GM12878 (cell line): ENCODE data around the gene TMEM121B. TPM values are rescaled to one million over a fixed set of nuclear protein-coding genes. Genes with fewer than 3 reads are reported as not detected.

ENCODE experiments used
- ATAC-seq: fragments of 200-7000 bp; cut with Tn5 transposase; 3 replicates; pipeline ENCODE4 v1.9.1; 2020; ENCODE audit warnings: mild to moderate bottlenecking, moderate library complexity
- BruUV-seq: library from RNA; stranded (reverse); fragments of 400-500 nt; replicated peaks from 2 replicates; lab custom pipeline; 2021; lab: Mats Ljungman, UMichigan
- CTCF ChIA-PET: fragments of 300-600 bp; sonication (Branson Sonifier 250); formaldehyde crosslinking; extraction: SDS; loops from one replicate; lab custom pipeline; 2021; ENCODE audit warnings: inconsistent platforms; lab: Yijun Ruan, JAX
- POLR2A ChIA-PET: fragments of 350-600 bp; formaldehyde crosslinking; extraction: SDS; loops from one replicate; lab custom pipeline; 2021; ENCODE audit warnings: inconsistent platforms; lab: Charles Lee
- RAD21 ChIA-PET: fragments of 300-600 bp; sonication (Branson Sonifier 250); formaldehyde crosslinking; loops from one replicate; lab custom pipeline; 2023; ENCODE audit warnings: antibody characterized with exemption; ENCODE audit not compliant: unreplicated experiment; lab: Charles Lee
- SMC1A ChIA-PET: fragments of 300-600 bp; sonication (Branson Sonifier 250); formaldehyde crosslinking; loops from one replicate; lab custom pipeline; 2023; ENCODE audit not compliant: unreplicated experiment, uncharacterized antibody; lab: Charles Lee
- DNase-seq: peaks from one replicate; pipeline ENCODE4 v3.0.0-alpha.2; 2011; ENCODE audit warnings: low read depth, low spot score
- FAIRE-seq: peaks from 3 replicates; lab custom pipeline; 2011; peaks lifted over from hg19 to GRCh38; lab: Jason Lieb, UNC
- H2AFZ ChIP-seq: 2 replicates; pipeline ENCODE4 v1.6.0; 2011; ENCODE audit warnings: low read depth, low read length, control low read depth; ENCODE audit not compliant: control insufficient read depth
- H3K27ac ChIP-seq: 2 replicates; pipeline ENCODE4 v1.5.1; 2011; ENCODE audit warnings: control low read depth; ENCODE audit not compliant: control insufficient read depth, insufficient read depth
- H3K27me3 ChIP-seq, 2 experiments: replicated peaks in 1 of 2; 2 replicates each; pipeline versions ENCODE4 v1.6.0 to v1.6.1; 2011; ENCODE audit warnings: low read length in 1 of 2; ENCODE audit not compliant: control insufficient read depth in 2 of 2, insufficient read depth in 2 of 2
- H3K36me3 ChIP-seq, 2 experiments: 2 replicates each; pipeline ENCODE4 v1.5.1; 2011; ENCODE audit warnings: low read length in 1 of 2; ENCODE audit not compliant: control insufficient read depth in 2 of 2, insufficient read depth in 2 of 2
- H3K4me1 ChIP-seq: 2 replicates; pipeline ENCODE4 v1.6.1; 2011; ENCODE audit warnings: mild to moderate bottlenecking, low read length, moderate library complexity, mixed read lengths; ENCODE audit not compliant: control insufficient read depth, insufficient read depth
- H3K4me2 ChIP-seq: 2 replicates; pipeline ENCODE4 v1.6.0; 2011; ENCODE audit warnings: control low read depth; ENCODE audit not compliant: control insufficient read depth, insufficient read depth
- H3K4me3 ChIP-seq: fragments of 200-600 bp; sonication (generic); 2 replicates; pipeline ENCODE4 v1.5.1; 2016
- H3K79me2 ChIP-seq: 2 replicates; pipeline ENCODE4 v1.6.0; 2011; ENCODE audit warnings: low read length; ENCODE audit not compliant: control insufficient read depth, insufficient read depth
- H3K9ac ChIP-seq: 2 replicates; pipeline ENCODE4 v1.8.0; 2011; ENCODE audit warnings: low read length, control low read depth, mixed read lengths; ENCODE audit not compliant: control insufficient read depth, insufficient read depth
- H3K9me3 ChIP-seq: replicated peaks from 3 replicates; pipeline ENCODE4 v1.5.1; 2011; ENCODE audit warnings: mild to moderate bottlenecking, low read length; ENCODE audit not compliant: control insufficient read depth, insufficient read depth
- H4K20me1 ChIP-seq: 2 replicates; pipeline ENCODE4 v1.6.0; 2011; ENCODE audit not compliant: control insufficient read depth, insufficient read depth
- FOXK2 ChIP-seq: fragments of 450-650 bp; IDR thresholded peaks from 2 replicates; pipeline ENCODE4 v1.6.1; 2017; ENCODE audit warnings: mild to moderate bottlenecking, moderate library complexity
- NBN ChIP-seq: fragments of 450-650 bp; IDR thresholded peaks from 2 replicates; pipeline ENCODE4 v1.6.1; 2016
- NR2C2 ChIP-seq: IDR thresholded peaks from 2 replicates; pipeline ENCODE4 v1.6.1; 2011; ENCODE audit warnings: borderline replicate concordance, low read depth; ENCODE audit not compliant: control insufficient read depth, insufficient read length
- RAD51 ChIP-seq: fragments of 450-650 bp; IDR thresholded peaks from 2 replicates; pipeline ENCODE4 v1.6.1; 2016; ENCODE audit warnings: moderate library complexity, mild to moderate bottlenecking, inconsistent platforms
- RBBP5 ChIP-seq: fragments of 200-600 bp; sonication (generic); conservative IDR thresholded peaks from 2 replicates; pipeline ENCODE4 v1.6.1; 2016
- RELB ChIP-seq: fragments of 450-650 bp; IDR thresholded peaks from 2 replicates; pipeline ENCODE4 v1.6.1; 2017; ENCODE audit warnings: low read depth, mild to moderate bottlenecking, moderate library complexity
- WGBS: methylation state at CpG from one replicate; pipeline ENCODE4 v1.1.6; 2016; ENCODE audit warnings: low lambda C conversion rate; ENCODE audit not compliant: insufficient replicate concordance, insufficient coverage; ENCODE audit errors: missing lambda C conversion rate; 5-methylcytosine and 5-hydroxymethylcytosine counted together
- in situ Hi-C: fragments of 300-500 bp; cut with MboI; formaldehyde crosslinking; loops from 9 replicates; pipeline ENCODE4 v1.14.3; 2018; ENCODE audit warnings: mixed read lengths
- intact Hi-C: fragments of 100-400 bp; cut with micrococcal nuclease; formaldehyde crosslinking; loops from one replicate; pipeline ENCODE4 v1.14.2; 2022; ENCODE audit not compliant: unreplicated experiment
- polyA plus RNA-seq, 11 experiments: library from polyadenylated mRNA; depleted of rRNA in 4 of 11; unstranded in 6 of 11; stranded (reverse) in 5 of 11; fragments of >200 nt; fragmentation: Nextera tagmentation in 4 of 11; fragmentation: Illumina TruSeq in 1 of 11; extraction: Ambion mirVana in 4 of 11; extraction: Trizol in 1 of 11; gene quantifications; 1 replicate in 1 of 11; 2 replicates in 10 of 11; pipeline versions ENCODE4 v1.2.1 to v1.2.3, GENCODE V29; 2011 to 2016; ENCODE audit warnings: inconsistent platforms in 2 of 11, missing spikeins in 2 of 11, low read depth in 1 of 11
- total RNA-seq, 4 experiments: library from RNA; depleted of rRNA in 3 of 4; stranded (reverse); fragments of >200 nt in 3 of 4; fragmentation: Illumina TruSeq in 1 of 4; extraction: Trizol in 1 of 4; gene quantifications; 2 replicates each; pipeline versions ENCODE4 v1.2.1 to v1.2.3, GENCODE V29; 2013 to 2021
- TF ChIP-seq, protein P1 (sequence below): fragments of 450-650 bp; formaldehyde crosslinking; IDR thresholded peaks from 2 replicates; pipeline ENCODE4 v1.4.0; 2020; ENCODE audit warnings: mild to moderate bottlenecking, moderate library complexity

Gene TMEM121B
- total and polyA plus RNA-seq, 10 of the 15 experiments (the other 5 are each of a cell fraction or from before 2014, with no cell fraction given) = 0.02 to 0.10 (median 0.06) TPM; not detected in 5

DNA sequence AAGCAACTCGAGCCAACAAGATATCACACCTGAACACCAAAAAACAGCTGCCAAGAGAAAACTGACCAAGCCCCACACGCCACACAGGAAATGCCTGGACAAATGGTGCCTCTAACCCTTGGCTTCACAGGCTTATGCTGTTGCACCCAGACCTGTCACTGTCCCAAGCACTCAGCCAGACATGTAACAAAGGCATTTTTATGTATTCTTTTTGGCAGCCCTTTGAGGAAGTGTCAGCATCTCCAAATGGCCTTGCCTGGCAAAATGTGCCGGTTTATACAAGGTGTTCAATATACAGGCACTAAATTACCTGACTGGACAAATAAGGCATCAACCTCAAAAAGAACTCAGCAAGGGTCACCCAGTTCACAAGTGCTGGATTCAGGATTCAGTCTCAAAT, 31.8 kb upstream of the TMEM121B start (continued):
- TF ChIP-seq, protein P1, sequence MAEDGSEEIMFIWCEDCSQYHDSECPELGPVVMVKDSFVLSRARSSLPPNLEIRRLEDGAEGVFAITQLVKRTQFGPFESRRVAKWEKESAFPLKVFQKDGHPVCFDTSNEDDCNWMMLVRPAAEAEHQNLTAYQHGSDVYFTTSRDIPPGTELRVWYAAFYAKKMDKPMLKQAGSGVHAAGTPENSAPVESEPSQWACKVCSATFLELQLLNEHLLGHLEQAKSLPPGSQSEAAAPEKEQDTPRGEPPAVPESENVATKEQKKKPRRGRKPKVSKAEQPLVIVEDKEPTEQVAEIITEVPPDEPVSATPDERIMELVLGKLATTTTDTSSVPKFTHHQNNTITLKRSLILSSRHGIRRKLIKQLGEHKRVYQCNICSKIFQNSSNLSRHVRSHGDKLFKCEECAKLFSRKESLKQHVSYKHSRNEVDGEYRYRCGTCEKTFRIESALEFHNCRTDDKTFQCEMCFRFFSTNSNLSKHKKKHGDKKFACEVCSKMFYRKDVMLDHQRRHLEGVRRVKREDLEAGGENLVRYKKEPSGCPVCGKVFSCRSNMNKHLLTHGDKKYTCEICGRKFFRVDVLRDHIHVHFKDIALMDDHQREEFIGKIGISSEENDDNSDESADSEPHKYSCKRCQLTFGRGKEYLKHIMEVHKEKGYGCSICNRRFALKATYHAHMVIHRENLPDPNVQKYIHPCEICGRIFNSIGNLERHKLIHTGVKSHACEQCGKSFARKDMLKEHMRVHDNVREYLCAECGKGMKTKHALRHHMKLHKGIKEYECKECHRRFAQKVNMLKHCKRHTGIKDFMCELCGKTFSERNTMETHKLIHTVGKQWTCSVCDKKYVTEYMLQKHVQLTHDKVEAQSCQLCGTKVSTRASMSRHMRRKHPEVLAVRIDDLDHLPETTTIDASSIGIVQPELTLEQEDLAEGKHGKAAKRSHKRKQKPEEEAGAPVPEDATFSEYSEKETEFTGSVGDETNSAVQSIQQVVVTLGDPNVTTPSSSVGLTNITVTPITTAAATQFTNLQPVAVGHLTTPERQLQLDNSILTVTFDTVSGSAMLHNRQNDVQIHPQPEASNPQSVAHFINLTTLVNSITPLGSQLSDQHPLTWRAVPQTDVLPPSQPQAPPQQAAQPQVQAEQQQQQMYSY (CRISPR knock-in tag) = no peak

GRCh38 chr22:17152340-17152739, 31.2 kb upstream of the TMEM121B start:
- WGBS = 96% methylated on average over 6 of the region's 6 CpGs
- intact Hi-C loops = loop anchor here (10.0 kb wide), 1 partner anchor 328 kb away; the partner anchor contains the start of gene XKR3
- Histone ChIP-seq H3K4me1 (peaks cover 2% of the 10 kb centered on the region; the same call in 1 of the 2 replicates), H4K20me1 (peaks cover 2% of the 10 kb centered on the region; the same call in 1 of the 2 replicates), H3K4me2 (no peak overlapping the region), H3K4me3 (no peak overlapping the region), H3K27ac (no peak overlapping the region), H3K79me2 (peaks cover 9% of the 10 kb centered on the region), H3K9me3 (no peaks in the 10 kb centered on the region), H2AFZ (no peak overlapping the region), H3K36me3 (peaks cover 7 to 8% of the 10 kb centered on the region in 2 experiments; a peak in 3 of 4 replicates), H3K9ac (no peak overlapping the region), H3K27me3 (no peaks in the 10 kb centered on the region)
- in situ Hi-C loops = loop anchor here (5.0 kb wide), 1 partner anchor 60 kb away; no protein-coding TSS in a partner anchor
- BruUV-seq = no TSS peak
- ChIA-PET SMC1A (no interaction called here), POLR2A (no interaction called here), RAD21 (no interaction called here), CTCF (no interaction called here)
- no peak for ATAC-seq
- no peak for DNase-seq
- TF ChIP-seq NR2C2 (no peak), NBN (no peak), FOXK2 (no peak), RAD51 (no peak), RELB (no peak), RBBP5 (no peak)
- FAIRE-seq = no peak
